Measurements from ENCODE around the gene CLK3.

GRCh38 chr15:74635228-74635627 is 19.6 kb downstream of the CLK3 start:
- TF ChIP-seq CBX2 (IDR thresholded peaks at IDR 0.05; ENCODE audit: low read depth, low read length) (no peak), CBX2 (CRISPR knock-in tag; IDR thresholded peaks at IDR 0.05; ENCODE audit: low read depth) (no peak), ZNF17 (CRISPR knock-in tag; IDR thresholded peaks at IDR 0.05) (no peak), ZNF232 (CRISPR knock-in tag; IDR thresholded peaks at IDR 0.05; ENCODE audit: borderline replicate concordance) (no peak), NFRKB (IDR thresholded peaks at IDR 0.05) (no peak), SP4 (CRISPR knock-in tag; IDR thresholded peaks at IDR 0.05) (no peak), EZH2 (conservative IDR thresholded peaks at IDR 0.05; ENCODE audit: low read depth, low read length) (no peak), CTCF (CRISPR knock-in tag; IDR thresholded peaks at IDR 0.05) (peak; percentile 95), AFF4 (CRISPR knock-in tag; IDR thresholded peaks at IDR 0.05) (no peak)
